OCI-LY7 (cell line): ENCODE data around the gene RBM20. TPM values are rescaled to one million over a fixed set of nuclear protein-coding genes. Genes with fewer than 3 reads are reported as not detected.

Experiments used
- BruUV-seq: library from RNA; stranded (reverse); fragments of 400-500 nt; replicated peaks from 2 replicates; lab custom pipeline; 2021; lab: Mats Ljungman, UMichigan
- CTCF ChIA-PET: fragments of 300-600 bp; sonication (Branson Sonifier 250); formaldehyde crosslinking; loops from one replicate; lab custom pipeline; 2022; ENCODE audit warnings: antibody characterized with exemption; ENCODE audit not compliant: unreplicated experiment; lab: Charles Lee
- POLR2A ChIA-PET: fragments of 300-600 bp; sonication (Branson Sonifier 250); formaldehyde crosslinking; loops from one replicate; lab custom pipeline; 2022; ENCODE audit warnings: antibody characterized with exemption; lab: Charles Lee
- DNase-seq: peaks from one replicate; pipeline ENCODE4 v3.0.0-alpha.2; 2015; ENCODE audit warnings: low spot score
- H2AFZ ChIP-seq: fragments of 200-600 bp; sonication (generic), shearing (Covaris generic); 2 replicates; pipeline ENCODE4 v1.6.1; 2014; ENCODE audit warnings: mild to moderate bottlenecking, antibody characterized with exemption, low read length, moderate library complexity
- H3K27ac ChIP-seq: fragments of 200-600 bp; sonication (generic); 2 replicates; pipeline ENCODE4 v1.5.1; 2014; ENCODE audit warnings: mixed run types, low read depth, mild to moderate bottlenecking, moderate library complexity, low read length, inconsistent platforms; ENCODE audit not compliant: poor library complexity, severe bottlenecking
- H3K36me3 ChIP-seq: fragments of 200-600 bp; sonication (generic); 2 replicates; pipeline ENCODE4 v1.6.1; 2014; ENCODE audit warnings: mild to moderate bottlenecking, antibody characterized with exemption, low read length, moderate library complexity, mixed read lengths; ENCODE audit not compliant: insufficient read depth
- H3K4me1 ChIP-seq: fragments of 200-600 bp; sonication (generic); 2 replicates; pipeline ENCODE4 v1.5.1; 2014; ENCODE audit warnings: mild to moderate bottlenecking, low read length; ENCODE audit not compliant: insufficient read depth, poor library complexity, severe bottlenecking
- H3K4me2 ChIP-seq: fragments of 200-600 bp; sonication (generic); 2 replicates; pipeline ENCODE4 v1.6.1; 2014; ENCODE audit warnings: mild to moderate bottlenecking, low read length
- H3K4me3 ChIP-seq: fragments of 200-600 bp; sonication (generic); 2 replicates; pipeline ENCODE4 v1.5.1; 2014; ENCODE audit warnings: mild to moderate bottlenecking, low read depth, low read length; ENCODE audit not compliant: poor library complexity, severe bottlenecking
- H3K79me2 ChIP-seq: fragments of 200-600 bp; sonication (generic); 2 replicates; pipeline ENCODE4 v1.6.1; 2016; ENCODE audit warnings: low read depth, mild to moderate bottlenecking, low read length, moderate library complexity, mixed read lengths; ENCODE audit not compliant: insufficient read depth
- H3K9me2 ChIP-seq: fragments of 200-600 bp; sonication (generic); 2 replicates; pipeline ENCODE4 v1.6.1; 2016; ENCODE audit warnings: mild to moderate bottlenecking, low read length, mixed read lengths; ENCODE audit not compliant: insufficient read depth
- H3K9me3 ChIP-seq: fragments of 200-600 bp; sonication (generic); 2 replicates; pipeline ENCODE4 v1.6.1; 2014; ENCODE audit warnings: mild to moderate bottlenecking, mixed run types, low read length, mixed read lengths
- H4K20me1 ChIP-seq: fragments of 200-600 bp; sonication (generic); 2 replicates; pipeline ENCODE4 v1.6.1; 2014; ENCODE audit warnings: mild to moderate bottlenecking, antibody characterized with exemption, low read length, moderate library complexity, mixed read lengths; ENCODE audit not compliant: insufficient read depth
- EZH2phosphoT487 ChIP-seq: fragments of 200-600 bp; sonication (generic); IDR thresholded peaks from 2 replicates; pipeline ENCODE4 v1.6.1; 2018; ENCODE audit warnings: low read depth, borderline replicate concordance, mild to moderate bottlenecking, mixed run types, antibody characterized with exemption, low read length, moderate library complexity, mixed read lengths
- intact Hi-C: fragments of 100-400 bp; cut with micrococcal nuclease; formaldehyde crosslinking; loops from one replicate; pipeline ENCODE4 v1.10.0; 2022; ENCODE audit not compliant: unreplicated experiment
- total RNA-seq, 2 experiments: library from RNA; depleted of rRNA in 1 of 2; stranded (reverse); fragments of >200 nt in 1 of 2; shearing (Covaris generic) in 1 of 2; gene quantifications; 2 replicates each; pipeline ENCODE4 v1.2.3, GENCODE V29; 2014 to 2022
- TF ChIP-seq, protein P1 (sequence below): fragments of 200-600 bp; sonication (generic); conservative IDR thresholded peaks from 2 replicates; pipeline ENCODE4 v1.5.1; 2014; ENCODE audit warnings: mild to moderate bottlenecking, antibody characterized with exemption, low read length, moderate library complexity, mixed read lengths

The RBM20 gene
- total RNA-seq, 2 experiments from 2014 or later: 0.35 to 1.0 TPM

GRCh38 chr10:110737886-110738634 lies 93.9 kb downstream of the RBM20 start:
- H3K79me2 ChIP-seq: no peaks in the 10 kb centered on the region
- intact Hi-C loops: no loop called here
- H3K4me2 ChIP-seq: no peak overlapping the region
- DNase-seq: no peak
- TF ChIP-seq EZH2phosphoT487: no peak
- TF ChIP-seq, protein P1, sequence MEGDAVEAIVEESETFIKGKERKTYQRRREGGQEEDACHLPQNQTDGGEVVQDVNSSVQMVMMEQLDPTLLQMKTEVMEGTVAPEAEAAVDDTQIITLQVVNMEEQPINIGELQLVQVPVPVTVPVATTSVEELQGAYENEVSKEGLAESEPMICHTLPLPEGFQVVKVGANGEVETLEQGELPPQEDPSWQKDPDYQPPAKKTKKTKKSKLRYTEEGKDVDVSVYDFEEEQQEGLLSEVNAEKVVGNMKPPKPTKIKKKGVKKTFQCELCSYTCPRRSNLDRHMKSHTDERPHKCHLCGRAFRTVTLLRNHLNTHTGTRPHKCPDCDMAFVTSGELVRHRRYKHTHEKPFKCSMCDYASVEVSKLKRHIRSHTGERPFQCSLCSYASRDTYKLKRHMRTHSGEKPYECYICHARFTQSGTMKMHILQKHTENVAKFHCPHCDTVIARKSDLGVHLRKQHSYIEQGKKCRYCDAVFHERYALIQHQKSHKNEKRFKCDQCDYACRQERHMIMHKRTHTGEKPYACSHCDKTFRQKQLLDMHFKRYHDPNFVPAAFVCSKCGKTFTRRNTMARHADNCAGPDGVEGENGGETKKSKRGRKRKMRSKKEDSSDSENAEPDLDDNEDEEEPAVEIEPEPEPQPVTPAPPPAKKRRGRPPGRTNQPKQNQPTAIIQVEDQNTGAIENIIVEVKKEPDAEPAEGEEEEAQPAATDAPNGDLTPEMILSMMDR: no peak
- POLR2A ChIA-PET: interaction anchor here (0.6 to 1.1 kb wide), 3 partner anchors 36 to 181 kb away, joined by 3 to 5 read pairs (median 3); partner anchors contain the start of genes BBIP1 and SHOC2
- H3K9me3 ChIP-seq: no peaks in the 10 kb centered on the region
- CTCF ChIA-PET: no interaction called here
- no TSS peak for BruUV-seq
- no peak overlapping the region for H2AFZ ChIP-seq
- no peak overlapping the region for H3K27ac ChIP-seq
- no peaks in the 10 kb centered on the region for H3K9me2 ChIP-seq
- no peaks in the 10 kb centered on the region for H4K20me1 ChIP-seq
- peaks cover 22% of the 10 kb centered on the region for H3K4me1 ChIP-seq
- H3K36me3 ChIP-seq: no peaks in the 10 kb centered on the region
- H3K4me3 ChIP-seq: no peak overlapping the region

GRCh38 chr10:110739811-110740271 lies 95.7 kb downstream of the RBM20 start:
- no peaks in the 10 kb centered on the region for H3K9me2 ChIP-seq
- no peaks in the 10 kb centered on the region for H3K36me3 ChIP-seq
- no peak for TF ChIP-seq EZH2phosphoT487
- TF ChIP-seq, protein P1: no peak
- H3K4me2 ChIP-seq: no peak overlapping the region
- no peak overlapping the region for H2AFZ ChIP-seq
- no peaks in the 10 kb centered on the region for H3K79me2 ChIP-seq
- CTCF ChIA-PET: interaction anchor here (0.6 kb wide), 1 partner anchor 8 kb away, joined by 3 read pairs; no protein-coding TSS in a partner anchor
- no peak for DNase-seq
- no peak overlapping the region for H3K4me3 ChIP-seq
- H3K9me3 ChIP-seq: no peaks in the 10 kb centered on the region
- no peak overlapping the region for H3K27ac ChIP-seq
- BruUV-seq: no TSS peak
- H3K4me1 ChIP-seq: peaks cover 31% of the 10 kb centered on the region
- intact Hi-C loops: loop anchor here (10.0 kb wide), 1 partner anchor 285 kb away; no protein-coding TSS in a partner anchor
- POLR2A ChIA-PET: no interaction called here
- H4K20me1 ChIP-seq: no peaks in the 10 kb centered on the region
